Measurements from ENCODE around the gene TADA2A.
"Not testable (repeated sequence)": the region's sequence is repeated elsewhere in the genome, so short reads cannot be mapped to it uniquely, and the experiment has no call there.

The TADA2A gene

GRCh38 chr17:37502009-37502936, 95.6 kb downstream of the TADA2A start:
- no peaks in the 10 kb centered on the region for H3K27me3 ChIP-seq (ENCODE audit: low read depth, low read length)
- no peaks in the 10 kb centered on the region for H3K9me3 ChIP-seq (ENCODE audit: control insufficient read depth in 1 of 2, low read length in 2 of 2)
- no peak overlapping the region for H3K4me3 ChIP-seq (ENCODE audit: low read depth in 1 of 2, low read length in 2 of 2)
- no peak overlapping the region for H3K27ac ChIP-seq (ENCODE audit: low read length)
- no peaks in the 10 kb centered on the region for H3K36me3 ChIP-seq (ENCODE audit: control insufficient read depth in 1 of 2, insufficient read depth in 2 of 2, low read length in 2 of 2)
- H3K4me1 ChIP-seq (ENCODE audit: control insufficient read depth in 1 of 2, insufficient read depth in 2 of 2, low read length in 2 of 2), result no peaks in the 10 kb centered on the region

- Histone ChIP-seq H3K4me1 (ENCODE audit: control insufficient read depth in 1 of 2, insufficient read depth in 2 of 2, low read length in 2 of 2) (no peaks in the 10 kb centered on the region), H3K27me3 (ENCODE audit: low read depth, low read length) (no peaks in the 10 kb centered on the region), H3K9me3 (ENCODE audit: control insufficient read depth in 1 of 2, low read length in 2 of 2) (no peaks in the 10 kb centered on the region), H3K36me3 (ENCODE audit: control insufficient read depth in 1 of 2, insufficient read depth in 2 of 2, low read length in 2 of 2) (no peaks in the 10 kb centered on the region), H3K4me3 (ENCODE audit: low read depth in 1 of 2, low read length in 2 of 2) (no peak overlapping the region), H3K27ac (ENCODE audit: low read length) (no peak overlapping the region)
Measured at GRCh38 chr17:37503148-37503547, 96.5 kb downstream of the TADA2A start.

- Histone ChIP-seq H3K27me3 (ENCODE audit: low read depth, low read length) (no peaks in the 10 kb centered on the region), H3K27ac (ENCODE audit: low read length) (no peak overlapping the region), H3K36me3 (ENCODE audit: control insufficient read depth in 1 of 2, insufficient read depth in 2 of 2, low read length in 2 of 2) (peaks cover 0 to 3% of the 10 kb centered on the region in 2 donors), H3K9me3 (ENCODE audit: control insufficient read depth in 1 of 2, low read length in 2 of 2) (no peaks in the 10 kb centered on the region), H3K4me3 (ENCODE audit: low read depth in 1 of 2, low read length in 2 of 2) (no peak overlapping the region), H3K4me1 (ENCODE audit: control insufficient read depth in 1 of 2, insufficient read depth in 2 of 2, low read length in 2 of 2) (no peaks in the 10 kb centered on the region)
Measured at GRCh38 chr17:37505333-37505732, 98.6 kb downstream of the TADA2A start.

GRCh38 chr17:37506678-37507077, 100.0 kb downstream of the TADA2A start:
- Histone ChIP-seq H3K4me1 (ENCODE audit: control insufficient read depth in 1 of 2, insufficient read depth in 2 of 2, low read length in 2 of 2) (no peaks in the 10 kb centered on the region), H3K27me3 (ENCODE audit: low read depth, low read length) (no peaks in the 10 kb centered on the region), H3K9me3 (ENCODE audit: control insufficient read depth in 1 of 2, low read length in 2 of 2) (no peaks in the 10 kb centered on the region), H3K36me3 (ENCODE audit: control insufficient read depth in 1 of 2, insufficient read depth in 2 of 2, low read length in 2 of 2) (peaks cover 0 to 3% of the 10 kb centered on the region in 2 donors), H3K4me3 (ENCODE audit: low read depth in 1 of 2, low read length in 2 of 2) (no peak overlapping the region), H3K27ac (ENCODE audit: low read length) (no peak overlapping the region)

- Histone ChIP-seq H3K27ac (ENCODE audit: low read length) (no peak overlapping the region), H3K4me3 (ENCODE audit: low read depth in 1 of 2, low read length in 2 of 2) (no peak overlapping the region), H3K36me3 (ENCODE audit: control insufficient read depth in 1 of 2, insufficient read depth in 2 of 2, low read length in 2 of 2) (peaks cover 2 to 5% of the 10 kb centered on the region in 2 donors), H3K27me3 (ENCODE audit: low read depth, low read length) (no peaks in the 10 kb centered on the region), H3K9me3 (ENCODE audit: control insufficient read depth in 1 of 2, low read length in 2 of 2) (no peaks in the 10 kb centered on the region), H3K4me1 (ENCODE audit: control insufficient read depth in 1 of 2, insufficient read depth in 2 of 2, low read length in 2 of 2) (no peaks in the 10 kb centered on the region)
Measured at GRCh38 chr17:37507111-37507510, 100.4 kb downstream of the TADA2A start.

GRCh38 chr17:37510056-37510455, 103.4 kb downstream of the TADA2A start:
- Histone ChIP-seq H3K9me3 (ENCODE audit: control insufficient read depth in 1 of 2, low read length in 2 of 2) (no peaks in the 10 kb centered on the region), H3K4me1 (ENCODE audit: control insufficient read depth in 1 of 2, insufficient read depth in 2 of 2, low read length in 2 of 2) (no peaks in the 10 kb centered on the region), H3K4me3 (ENCODE audit: low read depth in 1 of 2, low read length in 2 of 2) (no peak overlapping the region), H3K36me3 (ENCODE audit: control insufficient read depth in 1 of 2, insufficient read depth in 2 of 2, low read length in 2 of 2) (peaks cover 7 to 27% of the 10 kb centered on the region in 2 donors), H3K27ac (ENCODE audit: low read length) (no peak overlapping the region), H3K27me3 (ENCODE audit: low read depth, low read length) (no peaks in the 10 kb centered on the region)

- not testable (repeated sequence) for H3K27ac ChIP-seq (ENCODE audit: low read length); H3K4me3 ChIP-seq (ENCODE audit: low read depth in 1 of 2, low read length in 2 of 2); H3K9me3 ChIP-seq (ENCODE audit: control insufficient read depth in 1 of 2, low read length in 2 of 2); H3K4me1 ChIP-seq (ENCODE audit: control insufficient read depth in 1 of 2, insufficient read depth in 2 of 2, low read length in 2 of 2); H3K27me3 ChIP-seq (ENCODE audit: low read depth, low read length)
- H3K36me3 ChIP-seq (ENCODE audit: control insufficient read depth in 1 of 2, insufficient read depth in 2 of 2, low read length in 2 of 2), result peaks cover 7 to 30% of the 10 kb centered on the region in 2 donors
Measured at GRCh38 chr17:37511642-37512041, 105.0 kb downstream of the TADA2A start.

GRCh38 chr17:37512442-37513068, 105.9 kb downstream of the TADA2A start:
- Histone ChIP-seq H3K36me3 (ENCODE audit: control insufficient read depth in 1 of 2, insufficient read depth in 2 of 2, low read length in 2 of 2) (peaks cover 12 to 38% of the 10 kb centered on the region in 2 donors), H3K27me3 (ENCODE audit: low read depth, low read length) (no peaks in the 10 kb centered on the region), H3K9me3 (ENCODE audit: control insufficient read depth in 1 of 2, low read length in 2 of 2) (no peaks in the 10 kb centered on the region), H3K4me1 (ENCODE audit: control insufficient read depth in 1 of 2, insufficient read depth in 2 of 2, low read length in 2 of 2) (peaks cover 0 to 8% of the 10 kb centered on the region in 2 donors), H3K27ac (ENCODE audit: low read length) (no peak overlapping the region), H3K4me3 (ENCODE audit: low read depth in 1 of 2, low read length in 2 of 2) (no peak overlapping the region)

GRCh38 chr17:37513711-37514110, 107.0 kb downstream of the TADA2A start:
- Histone ChIP-seq H3K4me1 (ENCODE audit: control insufficient read depth in 1 of 2, insufficient read depth in 2 of 2, low read length in 2 of 2) (peaks cover 0 to 8% of the 10 kb centered on the region in 2 donors), H3K27ac (ENCODE audit: low read length) (no peak overlapping the region), H3K36me3 (ENCODE audit: control insufficient read depth in 1 of 2, insufficient read depth in 2 of 2, low read length in 2 of 2) (peaks cover 24 to 49% of the 10 kb centered on the region in 2 donors), H3K27me3 (ENCODE audit: low read depth, low read length) (no peaks in the 10 kb centered on the region), H3K9me3 (ENCODE audit: control insufficient read depth in 1 of 2, low read length in 2 of 2) (no peaks in the 10 kb centered on the region), H3K4me3 (ENCODE audit: low read depth in 1 of 2, low read length in 2 of 2) (no peak overlapping the region)

GRCh38 chr17:37516127-37516571, 109.5 kb downstream of the TADA2A start:
- Histone ChIP-seq H3K4me3 (ENCODE audit: low read depth in 1 of 2, low read length in 2 of 2) (no peak overlapping the region), H3K4me1 (ENCODE audit: control insufficient read depth in 1 of 2, insufficient read depth in 2 of 2, low read length in 2 of 2) (peaks cover 0 to 8% of the 10 kb centered on the region in 2 donors), H3K27me3 (ENCODE audit: low read depth, low read length) (no peaks in the 10 kb centered on the region), H3K27ac (ENCODE audit: low read length) (no peak overlapping the region), H3K36me3 (ENCODE audit: control insufficient read depth in 1 of 2, insufficient read depth in 2 of 2, low read length in 2 of 2) (peaks cover 43 to 65% of the 10 kb centered on the region in 2 donors), H3K9me3 (ENCODE audit: control insufficient read depth in 1 of 2, low read length in 2 of 2) (no peaks in the 10 kb centered on the region)

- H3K36me3 ChIP-seq (ENCODE audit: control insufficient read depth in 1 of 2, insufficient read depth in 2 of 2, low read length in 2 of 2), result peaks cover 45 to 59% of the 10 kb centered on the region in 2 donors
- H3K4me1 ChIP-seq (ENCODE audit: control insufficient read depth in 1 of 2, insufficient read depth in 2 of 2, low read length in 2 of 2), result peaks cover 0 to 8% of the 10 kb centered on the region in 2 donors
- H3K9me3 ChIP-seq (ENCODE audit: control insufficient read depth in 1 of 2, low read length in 2 of 2), result no peaks in the 10 kb centered on the region
- H3K27me3 ChIP-seq (ENCODE audit: low read depth, low read length), result no peaks in the 10 kb centered on the region
- H3K27ac ChIP-seq (ENCODE audit: low read length), result no peak overlapping the region
- H3K4me3 ChIP-seq (ENCODE audit: low read depth in 1 of 2, low read length in 2 of 2), result no peak overlapping the region
Measured at GRCh38 chr17:37517881-37518280, 111.2 kb downstream of the TADA2A start.

All from muscle layer of duodenum (tissue), 2 donors.